ENCODE data around the gene SIK2. TPM values are rescaled to one million over a fixed set of nuclear protein-coding genes. Genes with fewer than 3 reads are reported as not detected.
A peak's percentile ranks its signal among the peaks of the same experiment; 100 is the strongest.

SIK2 gene
- total RNA-seq, 1 experiment from 2014 or later = 9.0 TPM

DNA sequence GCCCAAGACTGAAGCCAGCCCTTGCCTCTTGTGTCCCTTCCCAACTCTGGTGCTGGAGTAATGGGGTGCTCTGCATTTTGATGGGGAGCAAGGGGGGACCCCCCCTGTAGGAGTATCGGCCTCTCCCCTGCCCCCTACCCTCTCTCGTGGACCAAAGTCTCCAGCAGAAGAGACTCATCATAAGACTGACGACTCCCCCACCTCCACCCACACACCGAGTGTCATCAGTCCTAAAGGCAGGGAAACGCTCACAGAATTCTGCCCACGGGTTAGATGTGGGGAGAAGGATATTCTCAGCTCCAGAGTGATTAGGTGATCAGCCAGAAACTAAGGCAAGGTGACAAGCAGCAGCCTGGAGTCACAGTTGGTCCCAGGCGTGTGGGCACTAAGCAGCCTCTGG lies 125.2 kb downstream of the SIK2 start:
- ChIA-PET POLR2A (ENCODE audit: unreplicated experiment) (no interaction called here), CTCF (no interaction called here)
- BruUV-seq (replicated peaks) = no TSS peak
- Histone ChIP-seq H3K4me3 (ENCODE audit: low read length) (no peak overlapping the region), H3K36me3 (ENCODE audit: low read depth, low read length) (peaks cover 7% of the 10 kb centered on the region; the same call in 1 of the 2 replicates), H3K9me3 (ENCODE audit: low read length) (no peaks in the 10 kb centered on the region), H3K4me2 (ENCODE audit: low read length) (no peak overlapping the region), H2AFZ (ENCODE audit: low read length) (no peak overlapping the region), H3F3A (ENCODE audit: low read length, unreplicated experiment) (no peaks in the 10 kb centered on the region), H3K4me1 (ENCODE audit: insufficient read depth, low read length) (peaks cover 22% of the 10 kb centered on the region), H3K9ac (ENCODE audit: low read length) (no peak overlapping the region), H3K9me2 (replicated peaks; ENCODE audit: low read length) (no peaks in the 10 kb centered on the region), H3K27ac (ENCODE audit: low read length) (no peak overlapping the region), H3K27me3 (ENCODE audit: low read length) (no peaks in the 10 kb centered on the region), H4K20me1 (ENCODE audit: low read length) (no peaks in the 10 kb centered on the region), H3K79me2 (ENCODE audit: low read length) (no peaks in the 10 kb centered on the region)
- no peak for ATAC-seq
- intact Hi-C loops (cut with micrococcal nuclease) = no loop called here
- DNase-seq = no peak
- TF ChIP-seq EZH2 (IDR thresholded peaks at IDR 0.05; ENCODE audit: low read length, unreplicated experiment) (no peak), EZH2phosphoT487 (IDR thresholded peaks at IDR 0.05; ENCODE audit: borderline replicate concordance, low read length) (no peak), CTCF (conservative IDR thresholded peaks at IDR 0.05; ENCODE audit: low read depth, low read length) (no peak)

DNA sequence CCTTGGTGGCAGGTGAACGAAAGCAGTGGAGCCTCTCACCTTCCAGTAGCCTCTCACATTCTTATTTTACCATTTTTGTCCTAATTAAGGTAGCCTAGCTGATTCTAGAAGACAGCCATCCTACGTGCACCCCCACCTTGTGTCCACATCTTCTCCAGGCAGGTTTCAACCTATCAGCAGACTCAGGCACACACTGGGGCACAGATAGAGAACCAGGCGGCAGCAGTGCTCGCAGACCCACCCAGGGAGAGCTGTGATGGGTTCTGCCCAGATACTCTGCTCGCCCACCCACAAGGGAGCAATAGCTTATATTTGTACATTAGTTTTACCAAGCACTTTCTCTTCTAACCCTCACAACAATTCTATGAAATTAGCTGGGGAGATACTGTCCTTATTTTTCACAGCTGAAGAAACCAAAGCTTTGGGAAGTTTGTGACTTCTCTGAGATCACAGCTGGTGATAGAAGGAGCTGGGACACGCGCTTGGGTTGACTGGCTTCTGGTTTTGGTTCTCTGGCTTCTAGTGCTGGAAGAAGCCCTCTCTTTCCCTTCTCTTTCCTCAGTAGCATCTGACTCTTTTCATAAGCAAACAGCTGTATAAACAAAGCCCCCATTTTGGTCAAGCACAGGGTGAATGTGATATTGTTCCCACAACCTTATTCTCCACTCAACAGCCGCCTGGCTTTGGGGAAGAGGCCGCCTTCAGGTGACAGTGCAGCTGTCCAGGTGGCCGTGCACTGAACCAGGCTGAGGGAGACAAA lies 127.0 kb downstream of the SIK2 start:
- ATAC-seq = no peak
- H3K79me2 ChIP-seq (ENCODE audit: low read length) = no peaks in the 10 kb centered on the region
- no peaks in the 10 kb centered on the region for H3K9me3 ChIP-seq (ENCODE audit: low read length)
- ChIA-PET CTCF (no interaction called here), POLR2A (ENCODE audit: unreplicated experiment) (interaction anchor here (0.6 kb wide), 2 partner anchors 11 to 37 kb away, joined by 4 to 5 read pairs; partner anchors contain the start of gene PPP2R1B)
- no TSS peak for BruUV-seq (replicated peaks)
- H3F3A ChIP-seq (ENCODE audit: low read length, unreplicated experiment) = no peaks in the 10 kb centered on the region
- no peak overlapping the region for H3K4me2 ChIP-seq (ENCODE audit: low read length)
- DNase-seq = no peak
- no peaks in the 10 kb centered on the region for H4K20me1 ChIP-seq (ENCODE audit: low read length)
- H3K36me3 ChIP-seq (ENCODE audit: low read depth, low read length) = peaks cover 1% of the 10 kb centered on the region; the same call in 1 of the 2 replicates
- TF ChIP-seq EZH2phosphoT487 (IDR thresholded peaks at IDR 0.05; ENCODE audit: borderline replicate concordance, low read length) = no peak
- TF ChIP-seq CTCF (conservative IDR thresholded peaks at IDR 0.05; ENCODE audit: low read depth, low read length) = no peak
- no peak for TF ChIP-seq EZH2 (IDR thresholded peaks at IDR 0.05; ENCODE audit: low read length, unreplicated experiment)
- no peaks in the 10 kb centered on the region for H3K27me3 ChIP-seq (ENCODE audit: low read length)
- no peak overlapping the region for H3K4me3 ChIP-seq (ENCODE audit: low read length)
- H3K27ac ChIP-seq (ENCODE audit: low read length) = peak overlapping the region; percentile 89; the same call in 1 of the 2 replicates
- H3K4me1 ChIP-seq (ENCODE audit: insufficient read depth, low read length) = peaks cover 22% of the 10 kb centered on the region
- H3K9ac ChIP-seq (ENCODE audit: low read length) = no peak overlapping the region; the same call in 1 of the 2 replicates
- H3K9me2 ChIP-seq (replicated peaks; ENCODE audit: low read length) = no peaks in the 10 kb centered on the region
- intact Hi-C loops (cut with micrococcal nuclease) = no loop called here
- no peak overlapping the region for H2AFZ ChIP-seq (ENCODE audit: low read length)

DNA sequence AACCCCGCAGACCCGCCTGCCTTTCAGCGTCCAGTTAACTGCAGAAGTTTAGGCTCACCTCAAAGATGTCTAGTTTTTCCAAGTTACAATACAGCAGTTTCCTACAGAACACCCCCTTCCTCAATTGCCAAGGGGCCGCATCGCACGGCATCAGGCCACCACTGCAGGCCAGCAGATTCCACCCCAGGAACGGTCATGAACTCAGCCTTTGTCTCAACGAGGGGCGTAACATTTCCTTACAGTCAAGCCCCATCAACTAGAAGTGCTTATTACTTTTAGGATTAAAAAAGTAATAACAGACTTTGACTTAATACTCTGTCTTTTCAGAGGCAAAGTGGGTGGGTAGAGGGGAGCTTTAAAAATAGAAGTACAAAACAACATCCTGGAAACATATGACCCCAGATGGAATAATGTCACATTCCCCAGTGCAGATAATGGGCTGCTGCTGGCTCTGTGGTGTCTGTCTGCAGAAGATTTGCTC lies 127.6 kb downstream of the SIK2 start:
- H3K9ac ChIP-seq (ENCODE audit: low read length) = peak overlapping the region; percentile 67
- no peak overlapping the region for H3K4me3 ChIP-seq (ENCODE audit: low read length)
- no peak overlapping the region for H2AFZ ChIP-seq (ENCODE audit: low read length)
- intact Hi-C loops (cut with micrococcal nuclease) = no loop called here
- H4K20me1 ChIP-seq (ENCODE audit: low read length) = no peaks in the 10 kb centered on the region
- H3K4me1 ChIP-seq (ENCODE audit: insufficient read depth, low read length) = peaks cover 25% of the 10 kb centered on the region
- ChIA-PET POLR2A (ENCODE audit: unreplicated experiment) (interaction anchor here (0.6 kb wide), 1 partner anchor 11 kb away, joined by 4 read pairs; no protein-coding TSS in a partner anchor), CTCF (no interaction called here)
- no peaks in the 10 kb centered on the region for H3K9me2 ChIP-seq (replicated peaks; ENCODE audit: low read length)
- DNase-seq = no peak
- ATAC-seq = no peak
- H3K27me3 ChIP-seq (ENCODE audit: low read length) = no peaks in the 10 kb centered on the region
- TF ChIP-seq CTCF (conservative IDR thresholded peaks at IDR 0.05; ENCODE audit: low read depth, low read length) (no peak), EZH2phosphoT487 (IDR thresholded peaks at IDR 0.05; ENCODE audit: borderline replicate concordance, low read length) (no peak)
- H3K9me3 ChIP-seq (ENCODE audit: low read length) = no peaks in the 10 kb centered on the region
- H3K27ac ChIP-seq (ENCODE audit: low read length) = peak overlapping the region; percentile 89
- no peaks in the 10 kb centered on the region for H3K79me2 ChIP-seq (ENCODE audit: low read length)
- H3K36me3 ChIP-seq (ENCODE audit: low read depth, low read length) = no peaks in the 10 kb centered on the region
- H3F3A ChIP-seq (ENCODE audit: low read length, unreplicated experiment) = no peaks in the 10 kb centered on the region
- no peak overlapping the region for H3K4me2 ChIP-seq (ENCODE audit: low read length)
- BruUV-seq (replicated peaks) = no TSS peak

All from PC-3 (cell line).